Erythroblast (primary cell): ENCODE results near the gene FIBCD1.

Experiments used
- GATA1 ChIP-seq: IDR thresholded peaks from 2 replicates; pipeline ENCODE4 v1.6.1; 2011; ENCODE audit warnings: low read depth, mild to moderate bottlenecking, control low read depth, low read length, moderate library complexity
- POLR2A ChIP-seq: IDR thresholded peaks from 2 replicates; pipeline ENCODE4 v1.6.1; 2011; ENCODE audit warnings: mild to moderate bottlenecking, low read length

- TF ChIP-seq POLR2A (no peak), GATA1 (no peak)
These were observed 1.9 kb upstream of the FIBCD1 start for GRCh38 chr9:130940693-130941576.
